ENCODE data around the gene CLIP4. TPM values are rescaled to one million over a fixed set of nuclear protein-coding genes. Genes with fewer than 3 reads are reported as not detected.

CLIP4 gene
- total RNA-seq, 1 experiment from 2014 or later: 134 TPM

GRCh38 chr2:29207352-29208148, 92.3 kb downstream of the CLIP4 start:
- no peaks in the 10 kb centered on the region for H3K36me3 ChIP-seq (ENCODE audit: low read depth)
- ChIA-PET CTCF (no interaction called here), POLR2A (ENCODE audit: unreplicated experiment) (no interaction called here)
- no peak overlapping the region for H3K4me2 ChIP-seq
- H3K4me3 ChIP-seq: no peak overlapping the region
- intact Hi-C loops (cut with micrococcal nuclease; ENCODE audit: unreplicated experiment): no loop called here
- no peaks in the 10 kb centered on the region for H4K20me1 ChIP-seq (ENCODE audit: insufficient read depth)
- H3K27me3 ChIP-seq (ENCODE audit: insufficient read depth, low read depth): no peaks in the 10 kb centered on the region
- BruUV-seq (replicated peaks): no TSS peak
- H2AFZ ChIP-seq: no peak overlapping the region
- TF ChIP-seq CTCF (conservative IDR thresholded peaks at IDR 0.05) (no peak), EZH2 (IDR thresholded peaks at IDR 0.05; ENCODE audit: low read depth) (no peak)
- no peaks in the 10 kb centered on the region for H3K4me1 ChIP-seq (replicated peaks; ENCODE audit: insufficient read depth)
- H3K27ac ChIP-seq: no peak overlapping the region
- DNase-seq: no peak
- H3K9me3 ChIP-seq (ENCODE audit: insufficient read depth, low read depth): no peaks in the 10 kb centered on the region
- H3F3A ChIP-seq (ENCODE audit: insufficient read depth, low read depth): no peaks in the 10 kb centered on the region; the same call in 1 of the 2 replicates
- no peaks in the 10 kb centered on the region for H3K79me2 ChIP-seq (ENCODE audit: low read depth)
- no peaks in the 10 kb centered on the region for H3K9me2 ChIP-seq (ENCODE audit: insufficient read depth)

- H3K4me2 ChIP-seq: no peak overlapping the region
- H3K36me3 ChIP-seq (ENCODE audit: low read depth): no peaks in the 10 kb centered on the region
- no TSS peak for BruUV-seq (replicated peaks)
- no peaks in the 10 kb centered on the region for H3K27me3 ChIP-seq (ENCODE audit: insufficient read depth, low read depth)
- H3K4me3 ChIP-seq: no peak overlapping the region
- H3K9me3 ChIP-seq (ENCODE audit: insufficient read depth, low read depth): no peaks in the 10 kb centered on the region
- no peaks in the 10 kb centered on the region for H3K4me1 ChIP-seq (replicated peaks; ENCODE audit: insufficient read depth)
- H3K9me2 ChIP-seq (ENCODE audit: insufficient read depth): no peaks in the 10 kb centered on the region
- ChIA-PET POLR2A (ENCODE audit: unreplicated experiment) (no interaction called here), CTCF (no interaction called here)
- H3K79me2 ChIP-seq (ENCODE audit: low read depth): no peaks in the 10 kb centered on the region
- H3K27ac ChIP-seq: no peak overlapping the region
- TF ChIP-seq CTCF (conservative IDR thresholded peaks at IDR 0.05): no peak
- TF ChIP-seq EZH2 (IDR thresholded peaks at IDR 0.05; ENCODE audit: low read depth): no peak
- no peaks in the 10 kb centered on the region for H4K20me1 ChIP-seq (ENCODE audit: insufficient read depth)
- no peak for DNase-seq
- no peak overlapping the region for H2AFZ ChIP-seq
- intact Hi-C loops (cut with micrococcal nuclease; ENCODE audit: unreplicated experiment): no loop called here
- no peaks in the 10 kb centered on the region; the same call in 1 of the 2 replicates for H3F3A ChIP-seq (ENCODE audit: insufficient read depth, low read depth)
Observed at GRCh38 chr2:29209551-29209950, 94.3 kb downstream of the CLIP4 start.

GRCh38 chr2:29212009-29212408, 96.8 kb downstream of the CLIP4 start:
- no TSS peak for BruUV-seq (replicated peaks)
- Histone ChIP-seq H3K9me2 (ENCODE audit: insufficient read depth) (no peaks in the 10 kb centered on the region), H3K79me2 (ENCODE audit: low read depth) (no peaks in the 10 kb centered on the region), H3K36me3 (ENCODE audit: low read depth) (no peaks in the 10 kb centered on the region), H3K4me3 (no peak overlapping the region), H3F3A (ENCODE audit: insufficient read depth, low read depth) (no peaks in the 10 kb centered on the region; the same call in 1 of the 2 replicates), H4K20me1 (ENCODE audit: insufficient read depth) (no peaks in the 10 kb centered on the region), H2AFZ (no peak overlapping the region), H3K9me3 (ENCODE audit: insufficient read depth, low read depth) (no peaks in the 10 kb centered on the region), H3K27ac (no peak overlapping the region), H3K27me3 (ENCODE audit: insufficient read depth, low read depth) (no peaks in the 10 kb centered on the region), H3K4me2 (no peak overlapping the region), H3K4me1 (replicated peaks; ENCODE audit: insufficient read depth) (no peaks in the 10 kb centered on the region)
- intact Hi-C loops (cut with micrococcal nuclease; ENCODE audit: unreplicated experiment): no loop called here
- no peak for DNase-seq
- ChIA-PET POLR2A (ENCODE audit: unreplicated experiment) (interaction anchor here (1.0 kb wide), 1 partner anchor 106 kb away, joined by 3 read pairs; no protein-coding TSS in a partner anchor), CTCF (no interaction called here)
- TF ChIP-seq EZH2 (IDR thresholded peaks at IDR 0.05; ENCODE audit: low read depth) (no peak), CTCF (conservative IDR thresholded peaks at IDR 0.05) (no peak)

All from PC-9 (cell line).